ENCODE data around the gene CLPX. TPM values are rescaled to one million over a fixed set of nuclear protein-coding genes. Genes with fewer than 3 reads are reported as not detected.

Gene CLPX
- total and polyA plus RNA-seq, 9 of the 15 experiments (the other 6 are each of a cell fraction or from before 2014, with no cell fraction given): 11.2 to 83.3 (median 51.3) TPM

- no peak for TF ChIP-seq NR4A1 (CRISPR knock-in tag; IDR thresholded peaks at IDR 0.05)
- no peak for TF ChIP-seq NR4A1 (tag; IDR thresholded peaks at IDR 0.05)
- TF ChIP-seq SPI1 (IDR thresholded peaks at IDR 0.05; ENCODE audit: borderline replicate concordance, low read depth, low read length): peak; percentile 56; the same call in 1 of the 2 replicates
- no peak for TF ChIP-seq U2AF1 (optimal IDR thresholded peaks at IDR 0.05; ENCODE audit: low read depth, low read length)
- TF ChIP-seq FOSL1 (tag; conservative IDR thresholded peaks at IDR 0.05): no peak
- no peak for TF ChIP-seq THAP7 (CRISPR knock-in tag; IDR thresholded peaks at IDR 0.05)
- no peak for TF ChIP-seq ZNF274 (IDR thresholded peaks at IDR 0.05; ENCODE audit: borderline replicate concordance, low read depth, low read length)
- TF ChIP-seq EGR1 (conservative IDR thresholded peaks at IDR 0.05): 0 out of 2 replicates have a peak, but pooled peaks have one; percentile 12
- no peak for TF ChIP-seq CHAMP1 (IDR thresholded peaks at IDR 0.05)
- TF ChIP-seq CBFA2T3 (IDR thresholded peaks at IDR 0.05): peak; percentile 55
- TF ChIP-seq TRIM25 (IDR thresholded peaks at IDR 0.05; ENCODE audit: borderline replicate concordance): no peak
- no peak for TF ChIP-seq SRF (CRISPR knock-in tag; IDR thresholded peaks at IDR 0.05)
- no peak for TF ChIP-seq ZNF77 (CRISPR knock-in tag; IDR thresholded peaks at IDR 0.05)
- TF ChIP-seq ZBED1 (IDR thresholded peaks at IDR 0.05): no peak
- no peak for TF ChIP-seq ETV6 (IDR thresholded peaks at IDR 0.05; ENCODE audit: borderline replicate concordance in 1 of 2, low read depth in 2 of 2, low read length in 1 of 2)
- no peak for TF ChIP-seq ETV6 (CRISPR knock-in tag; IDR thresholded peaks at IDR 0.05; ENCODE audit: borderline replicate concordance)
- no peak for TF ChIP-seq RUNX1 (IDR thresholded peaks at IDR 0.05; ENCODE audit: low read depth)
- no peak for TF ChIP-seq ARID2 (IDR thresholded peaks at IDR 0.05)
- no peak for TF ChIP-seq MAFG (tag; conservative IDR thresholded peaks at IDR 0.05)
- TF ChIP-seq HDAC8 (tag; IDR thresholded peaks at IDR 0.05): no peak
- no peak for TF ChIP-seq ETS1 (conservative IDR thresholded peaks at IDR 0.05; ENCODE audit: control insufficient read depth, low read depth, low read length)
- TF ChIP-seq BRD9 (IDR thresholded peaks at IDR 0.05; ENCODE audit: low read depth, partially characterized antibody): no peak
- no peak for TF ChIP-seq MIER1 (IDR thresholded peaks at IDR 0.05; ENCODE audit: low read depth)
- no peak for TF ChIP-seq ZNF146 (CRISPR knock-in tag; IDR thresholded peaks at IDR 0.05; ENCODE audit: unreplicated experiment)
These were observed 19.2 kb upstream of the CLPX start (continued) for GRCh38 chr15:65204236-65204930.

Data from K562 (cell line).